Measurements from ENCODE around the gene FNDC11.

FNDC11 gene

GRCh38 chr20:63582382-63583063 is 28.6 kb downstream of the FNDC11 start:
- DNase-seq (ENCODE audit: low read depth) = no peak

- DNase-seq (ENCODE audit: low read depth) = no peak
Measured at GRCh38 chr20:63585616-63586565, 31.9 kb downstream of the FNDC11 start.

- DNase-seq (ENCODE audit: low read depth) = no peak
Measured at GRCh38 chr20:63586797-63587196, 32.8 kb downstream of the FNDC11 start.

GRCh38 chr20:63587256-63587655 is 33.3 kb downstream of the FNDC11 start:
- DNase-seq (ENCODE audit: low read depth) = no peak

GRCh38 chr20:63587776-63588591 is 34.0 kb downstream of the FNDC11 start:
- no peak for DNase-seq (ENCODE audit: low read depth)

- no peak for DNase-seq (ENCODE audit: low read depth)
Measured at GRCh38 chr20:63588641-63589041, 34.7 kb downstream of the FNDC11 start.

- DNase-seq (ENCODE audit: low read depth) = no peak
Measured at GRCh38 chr20:63589261-63590217, 35.6 kb downstream of the FNDC11 start.

GRCh38 chr20:63590218-63591146 is 36.5 kb downstream of the FNDC11 start:
- no peak for DNase-seq (ENCODE audit: low read depth)

- DNase-seq (ENCODE audit: low read depth) = no peak
Measured at GRCh38 chr20:63591147-63591533, 37.2 kb downstream of the FNDC11 start.

- DNase-seq (ENCODE audit: low read depth) = no peak
Measured at GRCh38 chr20:63591786-63592355, 37.9 kb downstream of the FNDC11 start.

- DNase-seq (ENCODE audit: low read depth) = no peak
Measured at GRCh38 chr20:63592661-63593060, 38.7 kb downstream of the FNDC11 start.

- no peak for DNase-seq (ENCODE audit: low read depth)
Measured at GRCh38 chr20:63594043-63594561, 40.1 kb downstream of the FNDC11 start.

- DNase-seq (ENCODE audit: low read depth) = no peak
Measured at GRCh38 chr20:63595416-63596127, 41.6 kb downstream of the FNDC11 start.

- no peak for DNase-seq (ENCODE audit: low read depth)
Measured at GRCh38 chr20:63596423-63596822, 42.5 kb downstream of the FNDC11 start.

- DNase-seq (ENCODE audit: low read depth) = no peak
Measured at GRCh38 chr20:63597651-63598478, 43.9 kb downstream of the FNDC11 start.

GRCh38 chr20:63598479-63599395 is 44.8 kb downstream of the FNDC11 start:
- DNase-seq (ENCODE audit: low read depth) = no peak
